ENCODE results near the gene BAHCC1. TPM values are rescaled to one million over a fixed set of nuclear protein-coding genes. Genes with fewer than 3 reads are reported as not detected.

The BAHCC1 gene
- total RNA-seq, 1 experiment from 2014 or later = 0.17 TPM

GRCh38 chr17:81471818-81472456 is 76.7 kb downstream of the BAHCC1 start:
- no peak for DNase-seq
- intact Hi-C loops (cut with micrococcal nuclease; ENCODE audit: unreplicated experiment) = no loop called here
- no TSS peak for BruUV-seq (replicated peaks)
- Mint-ChIP-seq H3K36me3 (ENCODE audit: insufficient read depth, unreplicated experiment) (no peaks in the 10 kb centered on the region), H3K27ac (ENCODE audit: unreplicated experiment) (no peak overlapping the region), H3K9me3 (ENCODE audit: low read depth, unreplicated experiment) (peaks cover under 1% of the 10 kb centered on the region), H3K27me3 (ENCODE audit: unreplicated experiment) (peaks cover 5% of the 10 kb centered on the region), H3K4me1 (ENCODE audit: low read depth, unreplicated experiment) (no peaks in the 10 kb centered on the region), H3K4me3 (ENCODE audit: low read depth, unreplicated experiment) (no peak overlapping the region)
- CTCF ChIA-PET = no interaction called here
- TF ChIP-seq CTCF (IDR thresholded peaks at IDR 0.05; ENCODE audit: unreplicated experiment) = no peak

GRCh38 chr17:81473019-81473418 is 77.8 kb downstream of the BAHCC1 start:
- Mint-ChIP-seq H3K9me3 (ENCODE audit: low read depth, unreplicated experiment) (peaks cover 3% of the 10 kb centered on the region), H3K36me3 (ENCODE audit: insufficient read depth, unreplicated experiment) (peaks cover under 1% of the 10 kb centered on the region), H3K27me3 (ENCODE audit: unreplicated experiment) (no peaks in the 10 kb centered on the region), H3K4me1 (ENCODE audit: low read depth, unreplicated experiment) (no peaks in the 10 kb centered on the region), H3K4me3 (ENCODE audit: low read depth, unreplicated experiment) (no peak overlapping the region), H3K27ac (ENCODE audit: unreplicated experiment) (no peak overlapping the region)
- CTCF ChIA-PET = no interaction called here
- no peak for DNase-seq
- BruUV-seq (replicated peaks) = no TSS peak
- intact Hi-C loops (cut with micrococcal nuclease; ENCODE audit: unreplicated experiment) = no loop called here
- TF ChIP-seq CTCF (IDR thresholded peaks at IDR 0.05; ENCODE audit: unreplicated experiment) = no peak

GRCh38 chr17:81474958-81475357 is 79.7 kb downstream of the BAHCC1 start:
- Mint-ChIP-seq H3K36me3 (ENCODE audit: insufficient read depth, unreplicated experiment) (peaks cover 3% of the 10 kb centered on the region), H3K27me3 (ENCODE audit: unreplicated experiment) (peaks cover 10% of the 10 kb centered on the region), H3K4me3 (ENCODE audit: low read depth, unreplicated experiment) (no peak overlapping the region), H3K4me1 (ENCODE audit: low read depth, unreplicated experiment) (no peaks in the 10 kb centered on the region), H3K27ac (ENCODE audit: unreplicated experiment) (no peak overlapping the region), H3K9me3 (ENCODE audit: low read depth, unreplicated experiment) (peaks cover 3% of the 10 kb centered on the region)
- DNase-seq = no peak
- CTCF ChIA-PET = no interaction called here
- intact Hi-C loops (cut with micrococcal nuclease; ENCODE audit: unreplicated experiment) = no loop called here
- no TSS peak for BruUV-seq (replicated peaks)
- no peak for TF ChIP-seq CTCF (IDR thresholded peaks at IDR 0.05; ENCODE audit: unreplicated experiment)

GRCh38 chr17:81476097-81476496 is 80.8 kb downstream of the BAHCC1 start:
- no TSS peak for BruUV-seq (replicated peaks)
- Mint-ChIP-seq H3K36me3 (ENCODE audit: insufficient read depth, unreplicated experiment) (peaks cover 3% of the 10 kb centered on the region), H3K9me3 (ENCODE audit: low read depth, unreplicated experiment) (peaks cover 3% of the 10 kb centered on the region), H3K27ac (ENCODE audit: unreplicated experiment) (no peak overlapping the region), H3K4me1 (ENCODE audit: low read depth, unreplicated experiment) (no peaks in the 10 kb centered on the region), H3K4me3 (ENCODE audit: low read depth, unreplicated experiment) (no peak overlapping the region), H3K27me3 (ENCODE audit: unreplicated experiment) (peaks cover 15% of the 10 kb centered on the region)
- no peak for DNase-seq
- TF ChIP-seq CTCF (IDR thresholded peaks at IDR 0.05; ENCODE audit: unreplicated experiment) = no peak
- CTCF ChIA-PET = no interaction called here
- intact Hi-C loops (cut with micrococcal nuclease; ENCODE audit: unreplicated experiment) = no loop called here

Measured in Calu3 (cell line).